ENCODE measurements around the gene KLF1. TPM values are rescaled to one million over a fixed set of nuclear protein-coding genes. Genes with fewer than 3 reads are reported as not detected.
A peak's percentile ranks its signal among the peaks of the same experiment; 100 is the strongest.

Gene KLF1
- total and polyA plus RNA-seq, 8 donors, result 0.05 to 0.19 (median 0.18) TPM; not detected in 5

- peak; percentile 93 to 97 for DNase-seq
- H3K9me3 ChIP-seq, result no peaks in the 10 kb centered on the region
- H3K27me3 ChIP-seq, result no peaks in the 10 kb centered on the region
- peaks cover 22 to 48% (median 32%) of the 10 kb centered on the region in 4 donors for H3K4me1 ChIP-seq
- intact Hi-C loops (cut with DNase I; ENCODE audit: low total_unique reads), result loop anchor here (10.0 kb wide), 1 partner anchor 49 kb away; the partner anchor contains the start of genes DNASE2 and KLF1
- H3K27ac ChIP-seq, result peak within 1 kb of the TSS; percentile 81 to 91 (median 85)
- TF ChIP-seq POLR2A (IDR thresholded peaks at IDR 0.05), result no peak
- no peak for TF ChIP-seq CTCF (IDR thresholded peaks at IDR 0.05)
- peak; percentile 84 to 98 (median 98) for TF ChIP-seq POLR2AphosphoS5 (IDR thresholded peaks at IDR 0.05)
- WGBS, 5 donors, result 1 to 2% (median 1%) methylated on average over 41 to 51 of the region's 51 CpGs
- H3K36me3 ChIP-seq, result peaks cover 21 to 28% (median 25%) of the 10 kb centered on the region in 4 donors
- H3K4me3 ChIP-seq, result peak within 1 kb of the TSS; percentile 80 to 97 (median 92)
Observed at GRCh38 chr19:12933287-12934072, 46.5 kb upstream of the KLF1 start, which contains the start of gene FARSA. Gene FARSA (minus strand): TSS chr19:12933711. CDS start chr19:12933696, 15 bp downstream.

DNA sequence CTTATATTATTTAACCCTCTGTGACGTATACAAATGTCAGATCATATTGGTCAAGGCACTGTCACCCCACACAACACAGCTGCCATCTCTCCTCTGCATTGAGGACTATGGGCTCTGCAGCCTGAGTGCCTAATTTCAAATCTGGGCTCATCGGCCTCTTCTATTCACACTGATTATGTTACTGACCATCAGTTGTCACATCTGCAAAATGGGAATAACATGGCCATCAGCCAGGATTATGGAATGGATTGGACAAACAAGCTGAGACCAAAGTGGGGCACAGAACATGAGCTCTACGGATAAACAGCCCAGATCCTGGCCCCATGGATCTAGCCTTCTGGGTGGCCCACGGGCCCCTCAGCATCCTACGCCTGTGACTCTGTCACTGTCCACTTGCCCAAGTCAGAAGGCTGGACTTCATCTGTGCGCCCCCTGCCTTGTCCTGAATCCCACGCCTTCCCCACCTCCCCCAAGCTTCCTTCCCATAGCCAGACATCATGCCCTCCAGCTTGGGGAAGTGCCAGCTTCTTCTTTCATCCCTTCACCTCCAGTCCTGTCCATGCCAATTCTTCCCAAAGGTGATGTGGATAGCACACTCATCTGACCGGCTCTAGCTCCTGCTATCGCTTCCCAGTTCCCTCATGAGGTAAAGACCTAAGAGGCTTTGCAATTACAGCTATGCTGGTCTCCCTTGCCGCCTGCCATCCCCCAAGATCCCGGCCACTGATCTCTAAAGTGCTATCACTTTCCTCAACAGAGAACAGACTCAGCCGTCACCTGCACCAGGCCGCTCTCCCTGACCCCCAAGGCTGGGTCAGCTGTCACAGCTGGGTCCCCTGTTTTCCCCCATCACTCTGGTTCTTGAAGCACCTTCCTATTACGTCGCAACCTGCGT is 45.6 kb upstream of the KLF1 start:
- intact Hi-C loops (cut with DNase I; ENCODE audit: low total_unique reads), result loop anchor here (10.0 kb wide), 1 partner anchor 48 kb away; the partner anchor contains the start of genes DNASE2 and KLF1
- H3K27me3 ChIP-seq, result no peaks in the 10 kb centered on the region
- DNase-seq, result no peak
- peak overlapping the region; percentile 80 to 97 (median 92) for H3K4me3 ChIP-seq
- H3K36me3 ChIP-seq, result peaks cover 28 to 36% (median 33%) of the 10 kb centered on the region in 4 donors
- H3K27ac ChIP-seq, result peak overlapping the region; percentile 81 to 91 (median 85)
- H3K9me3 ChIP-seq, result no peaks in the 10 kb centered on the region
- 25 to 28% (median 26%) methylated on average over 16 of the region's 16 CpGs for WGBS, 5 donors
- peaks cover 18 to 43% (median 28%) of the 10 kb centered on the region in 4 donors for H3K4me1 ChIP-seq
- TF ChIP-seq POLR2A (IDR thresholded peaks at IDR 0.05), result no peak
- TF ChIP-seq CTCF (IDR thresholded peaks at IDR 0.05), result no peak
- TF ChIP-seq EP300 (IDR thresholded peaks at IDR 0.05), result no peak

DNA sequence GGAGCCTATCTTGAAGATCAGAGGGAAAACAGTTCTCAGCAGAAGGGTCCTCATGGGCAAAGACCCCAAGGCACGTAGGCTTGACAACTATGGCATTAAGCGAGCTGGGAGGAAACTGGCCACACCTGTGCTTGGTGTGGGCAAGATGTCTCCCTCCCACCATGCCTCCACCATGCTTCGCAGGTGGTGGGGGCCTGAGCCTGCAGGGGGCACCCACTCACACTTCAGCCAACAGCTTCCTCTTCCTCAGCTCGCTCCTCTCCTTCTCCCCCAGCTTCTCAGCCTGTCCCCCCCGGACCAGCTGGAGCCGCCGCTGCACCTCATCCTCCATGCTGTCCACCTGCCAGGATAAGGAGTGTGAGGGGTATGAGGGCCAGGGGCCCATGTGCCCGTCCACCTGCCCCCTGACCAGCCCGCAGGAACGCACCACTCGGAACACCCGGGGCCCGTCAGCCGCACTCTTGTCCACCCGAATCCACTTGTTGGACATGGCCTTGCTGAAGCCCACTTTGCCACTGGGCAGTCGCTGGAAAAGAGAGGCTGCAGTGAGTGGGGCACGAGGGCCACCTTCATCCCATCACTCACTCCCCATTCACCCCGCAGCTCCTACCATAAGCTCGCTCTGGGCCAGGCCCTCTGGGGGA is 43.1 kb upstream of the KLF1 start:
- WGBS, 5 donors, result 88 to 96% (median 91%) methylated on average over 10 to 19 of the region's 19 CpGs
- H3K36me3 ChIP-seq, result peaks cover 53 to 61% (median 58%) of the 10 kb centered on the region in 4 donors
- no peak overlapping the region for H3K27ac ChIP-seq
- no peak for DNase-seq
- intact Hi-C loops (cut with DNase I; ENCODE audit: low total_unique reads), result loop anchor here (10.0 kb wide), 1 partner anchor 45 kb away; the partner anchor contains the start of genes DNASE2 and KLF1
- peaks cover 11 to 32% (median 23%) of the 10 kb centered on the region in 4 donors for H3K4me1 ChIP-seq
- no peak overlapping the region for H3K4me3 ChIP-seq
- no peak for TF ChIP-seq POLR2AphosphoS5 (IDR thresholded peaks at IDR 0.05)
- no peak for TF ChIP-seq CTCF (IDR thresholded peaks at IDR 0.05)
- TF ChIP-seq POLR2A (IDR thresholded peaks at IDR 0.05), result no peak
- TF ChIP-seq EP300 (IDR thresholded peaks at IDR 0.05), result no peak
- no peaks in the 10 kb centered on the region for H3K27me3 ChIP-seq
- H3K9me3 ChIP-seq, result no peaks in the 10 kb centered on the region
